Measurements from ENCODE around the gene ATF7IP2. TPM values are rescaled to one million over a fixed set of nuclear protein-coding genes. Genes with fewer than 3 reads are reported as not detected.

The ATF7IP2 gene
- total and polyA plus RNA-seq, 2 of the 13 experiments (the other 11 are each of a cell fraction or from before 2014, with no cell fraction given): 117 to 217 TPM

DNA sequence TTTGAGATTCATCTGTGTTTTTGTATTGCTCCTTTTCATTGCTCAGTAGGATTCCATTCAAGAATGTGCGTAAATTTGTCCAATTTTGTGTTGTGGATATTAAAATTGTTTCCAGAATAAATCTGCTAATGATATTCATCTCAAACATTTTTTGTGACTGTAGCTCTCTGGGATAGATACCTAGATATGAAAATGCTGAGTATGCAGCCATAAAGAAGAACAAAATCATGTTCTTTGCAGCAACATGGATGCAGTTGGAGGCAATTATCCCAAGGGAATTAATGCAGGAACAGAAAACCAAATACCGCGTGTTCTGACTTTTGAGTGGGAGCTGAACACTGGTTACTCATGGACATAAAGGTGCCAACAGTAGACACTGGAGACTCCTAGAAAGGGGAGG, 40.2 kb upstream of the ATF7IP2 start:
- H3K27ac ChIP-seq (ENCODE audit: extremely low read length, insufficient read depth, low read length): no peak overlapping the region
- no peaks in the 10 kb centered on the region for H3K4me1 ChIP-seq (ENCODE audit: insufficient read depth, low read length)
- no peak overlapping the region for H2AFZ ChIP-seq (ENCODE audit: low read length)
- H3K9ac ChIP-seq (ENCODE audit: insufficient read depth, low read depth, low read length): no peak overlapping the region
- POLR2A ChIA-PET: no interaction called here
- no peaks in the 10 kb centered on the region for H4K20me1 ChIP-seq (ENCODE audit: insufficient read depth, low read length)
- no peak for ATAC-seq
- no peaks in the 10 kb centered on the region for H3K79me2 ChIP-seq (ENCODE audit: insufficient read depth, low read length)
- no peaks in the 10 kb centered on the region for H3K27me3 ChIP-seq (ENCODE audit: control insufficient read depth in 1 of 2, insufficient read depth in 2 of 2, low read length in 2 of 2)
- H3K36me3 ChIP-seq (replicated peaks in 1 of 2; ENCODE audit: control insufficient read depth in 1 of 2, insufficient read depth in 2 of 2, low read length in 2 of 2): no peaks in the 10 kb centered on the region
- WGBS (ENCODE audit: low lambda C conversion rate): 96% methylated on average over 3 of the region's 3 CpGs
- intact Hi-C loops (cut with micrococcal nuclease; ENCODE audit: unreplicated experiment) (no loop called here), in situ Hi-C loops (cut with HindIII; ENCODE audit: extremely low pct_ligation_motif_present, low pct_unique_long_range_greater_than_20kb) (no loop called here)
- TF ChIP-seq MAFF (IDR thresholded peaks at IDR 0.05; ENCODE audit: low read depth, low read length) (peak; percentile 62), MAFK (conservative IDR thresholded peaks at IDR 0.05 in 1 of 2, IDR thresholded peaks at IDR 0.05 in 1 of 2; ENCODE audit: low read length in 2 of 2) (peak; percentile 71 to 79), NFKBIZ (CRISPR knock-in tag; IDR thresholded peaks at IDR 0.05) (no peak)
- H3K4me3 ChIP-seq (replicated peaks in 1 of 3; ENCODE audit: insufficient read depth in 1 of 3, low read depth in 2 of 3, low read length in 3 of 3): no peak overlapping the region
- CTCF ChIA-PET (ENCODE audit: low intra/inter-chr PET ratio, low total read pairs): no interaction called here
- DNase-seq (ENCODE audit: low spot score): no peak
- H3K9me3 ChIP-seq (ENCODE audit: low read length): peaks cover 31% of the 10 kb centered on the region
- no peak overlapping the region for H3K4me2 ChIP-seq (ENCODE audit: low read depth, low read length)
- FAIRE-seq: peak; percentile 37
- BruUV-seq (replicated peaks): no TSS peak

DNA sequence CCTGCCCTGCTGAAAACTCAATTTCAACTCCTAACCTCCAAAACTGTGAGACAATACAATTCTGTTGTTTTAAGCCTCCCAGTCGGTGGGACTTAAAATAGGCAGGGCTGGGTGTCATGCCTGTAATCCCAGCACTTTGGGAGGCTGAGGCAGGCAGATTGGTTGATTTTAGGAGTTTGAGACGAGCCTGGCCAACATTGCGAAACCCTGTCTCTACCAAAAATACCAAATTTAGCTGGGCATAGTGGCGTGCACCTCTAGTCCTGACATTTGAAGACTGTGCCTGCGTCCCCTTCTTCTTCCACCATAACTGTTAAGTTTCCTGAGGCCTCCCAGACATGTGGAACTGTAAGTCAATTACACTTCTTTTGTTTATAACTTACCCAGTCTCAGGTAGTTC, 36.0 kb upstream of the ATF7IP2 start:
- in situ Hi-C loops (cut with HindIII; ENCODE audit: extremely low pct_ligation_motif_present, low pct_unique_long_range_greater_than_20kb): no loop called here
- H2AFZ ChIP-seq (ENCODE audit: low read length): no peak overlapping the region
- ATAC-seq: no peak
- H3K27ac ChIP-seq (ENCODE audit: extremely low read length, insufficient read depth, low read length): no peak overlapping the region
- no peak overlapping the region for H3K4me2 ChIP-seq (ENCODE audit: low read depth, low read length)
- BruUV-seq (replicated peaks): no TSS peak
- no peaks in the 10 kb centered on the region for H3K36me3 ChIP-seq (replicated peaks in 1 of 2; ENCODE audit: control insufficient read depth in 1 of 2, insufficient read depth in 2 of 2, low read length in 2 of 2)
- intact Hi-C loops (cut with micrococcal nuclease; ENCODE audit: unreplicated experiment): no loop called here
- no peaks in the 10 kb centered on the region for H3K27me3 ChIP-seq (ENCODE audit: control insufficient read depth in 1 of 2, insufficient read depth in 2 of 2, low read length in 2 of 2)
- CTCF ChIA-PET (ENCODE audit: low intra/inter-chr PET ratio, low total read pairs): no interaction called here
- H3K4me1 ChIP-seq (ENCODE audit: insufficient read depth, low read length): peaks cover 12% of the 10 kb centered on the region
- TF ChIP-seq CEBPB (IDR thresholded peaks at IDR 0.05; ENCODE audit: borderline replicate concordance, low read depth, low read length): peak; percentile 84
- TF ChIP-seq, protein P1, sequence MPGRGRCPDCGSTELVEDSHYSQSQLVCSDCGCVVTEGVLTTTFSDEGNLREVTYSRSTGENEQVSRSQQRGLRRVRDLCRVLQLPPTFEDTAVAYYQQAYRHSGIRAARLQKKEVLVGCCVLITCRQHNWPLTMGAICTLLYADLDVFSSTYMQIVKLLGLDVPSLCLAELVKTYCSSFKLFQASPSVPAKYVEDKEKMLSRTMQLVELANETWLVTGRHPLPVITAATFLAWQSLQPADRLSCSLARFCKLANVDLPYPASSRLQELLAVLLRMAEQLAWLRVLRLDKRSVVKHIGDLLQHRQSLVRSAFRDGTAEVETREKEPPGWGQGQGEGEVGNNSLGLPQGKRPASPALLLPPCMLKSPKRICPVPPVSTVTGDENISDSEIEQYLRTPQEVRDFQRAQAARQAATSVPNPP (CRISPR knock-in tag; IDR thresholded peaks at IDR 0.05): no peak
- no peaks in the 10 kb centered on the region for H4K20me1 ChIP-seq (ENCODE audit: insufficient read depth, low read length)
- no peaks in the 10 kb centered on the region for H3K9me3 ChIP-seq (ENCODE audit: low read length)
- H3K79me2 ChIP-seq (ENCODE audit: insufficient read depth, low read length): no peaks in the 10 kb centered on the region
- POLR2A ChIA-PET: no interaction called here
- H3K4me3 ChIP-seq (replicated peaks in 1 of 3; ENCODE audit: insufficient read depth in 1 of 3, low read depth in 2 of 3, low read length in 3 of 3): no peak overlapping the region
- DNase-seq (ENCODE audit: low spot score): no peak
- 74% methylated on average over 5 of the region's 5 CpGs for WGBS (ENCODE audit: low lambda C conversion rate)
- no peak overlapping the region for H3K9ac ChIP-seq (ENCODE audit: insufficient read depth, low read depth, low read length)
- FAIRE-seq: no peak
